ENCODE measurements around the gene SLC24A3.

- TF ChIP-seq CTCF (conservative IDR thresholded peaks at IDR 0.05; ENCODE audit: low read depth, low read length): no peak
- TF ChIP-seq EZH2 (IDR thresholded peaks at IDR 0.05; ENCODE audit: borderline replicate concordance, low read depth, low read length, poor library complexity, severe bottlenecking): no peak
These were observed 196.5 kb downstream of the SLC24A3 start for GRCh38 chr20:19408971-19409370.
